HepG2 (cell line): ENCODE data around the gene GFER. TPM values are rescaled to one million over a fixed set of nuclear protein-coding genes. Genes with fewer than 3 reads are reported as not detected.

Experiments
- CEBPB ChIP-seq: IDR thresholded peaks from 2 replicates; pipeline ENCODE4 v1.6.1; 2011; ENCODE audit warnings: low read depth, low read length, improper control_type of control experiment, borderline replicate concordance
- FOXJ3 ChIP-seq: sonication (generic); formaldehyde crosslinking; IDR thresholded peaks from 2 replicates; pipeline ENCODE4 v1.4.0; 2020; ENCODE audit warnings: missing genetic modification reagents, mild to moderate bottlenecking, borderline replicate concordance
- GATAD1 ChIP-seq: IDR thresholded peaks from 2 replicates; pipeline ENCODE4 v1.6.1; 2016; ENCODE audit warnings: missing genetic modification reagents, missing compliant biosample characterization
- JARID2 ChIP-seq: sonication (generic); formaldehyde crosslinking; IDR thresholded peaks from 2 replicates; pipeline ENCODE4 v1.8.1; 2023; ENCODE audit warnings: missing genetic modification reagents, inconsistent platforms; ENCODE audit not compliant: insufficient replicate concordance
- MATR3 ChIP-seq: sonication (generic); formaldehyde crosslinking; IDR thresholded peaks from 2 replicates; pipeline ENCODE4 v1.4.0; 2020; ENCODE audit warnings: missing genetic modification reagents
- MIXL1 ChIP-seq: IDR thresholded peaks from 2 replicates; pipeline ENCODE4 v1.6.1; 2016
- MLLT10 ChIP-seq: sonication (generic); formaldehyde crosslinking; IDR thresholded peaks from 2 replicates; pipeline ENCODE4 v1.4.0; 2020; ENCODE audit warnings: missing genetic modification reagents
- NR3C1 ChIP-seq: sonication (generic); formaldehyde crosslinking; IDR thresholded peaks from 2 replicates; pipeline ENCODE4 v1.4.0; 2020; ENCODE audit warnings: missing genetic modification reagents
- RFXANK ChIP-seq: IDR thresholded peaks from 2 replicates; pipeline ENCODE4 v1.6.1; 2016
- ZNF451 ChIP-seq: sonication (generic); formaldehyde crosslinking; IDR thresholded peaks from 2 replicates; pipeline ENCODE4 v1.5.0; 2020; ENCODE audit warnings: mild to moderate bottlenecking, missing genetic modification reagents
- ZNF562 ChIP-seq: sonication (generic); formaldehyde crosslinking; IDR thresholded peaks from 2 replicates; pipeline ENCODE4 v1.8.0; 2022; ENCODE audit warnings: missing genetic modification reagents, borderline replicate concordance
- ZNF616 ChIP-seq: sonication (generic); formaldehyde crosslinking; IDR thresholded peaks from 2 replicates; pipeline ENCODE4 v1.5.0; 2020; ENCODE audit warnings: low read depth, mild to moderate bottlenecking, missing genetic modification reagents
- ZNF788 ChIP-seq: sonication (generic); formaldehyde crosslinking; IDR thresholded peaks from 2 replicates; pipeline ENCODE4 v1.5.0; 2020; ENCODE audit warnings: mild to moderate bottlenecking, missing genetic modification reagents, borderline replicate concordance
- ZNF816 ChIP-seq: sonication (generic); formaldehyde crosslinking; IDR thresholded peaks from 2 replicates; pipeline ENCODE4 v1.8.0; 2022; ENCODE audit warnings: missing genetic modification reagents, mild to moderate bottlenecking, borderline replicate concordance
- ZNF839 ChIP-seq: sonication (generic); formaldehyde crosslinking; IDR thresholded peaks from 2 replicates; pipeline ENCODE4 v1.4.0; 2020; ENCODE audit warnings: missing genetic modification reagents, mild to moderate bottlenecking, borderline replicate concordance
- polyA plus RNA-seq, 8 experiments: library from polyadenylated mRNA; depleted of rRNA in 3 of 8; stranded (reverse) in 7 of 8; unstranded in 1 of 8; fragments of >200 nt; fragmentation: Illumina TruSeq in 4 of 8; extraction: Trizol in 4 of 8; gene quantifications; 2 replicates each; pipeline versions ENCODE4 v1.2.1 to v1.2.3, GENCODE V29; 2011 to 2016; ENCODE audit warnings: low read depth in 4 of 8, missing spikeins in 1 of 8, mixed read lengths in 1 of 8; ENCODE audit not compliant: insufficient read depth in 1 of 8
- total RNA-seq, 5 experiments: library from RNA; depleted of rRNA; stranded (reverse); fragments of >200 nt; fragmentation: Illumina TruSeq; extraction: Trizol; gene quantifications; 2 replicates each; pipeline ENCODE4 v1.2.3, GENCODE V29; 2016; ENCODE audit warnings: low read depth in 1 of 5
- TF ChIP-seq, protein P1 (sequence below): sonication (generic); formaldehyde crosslinking; IDR thresholded peaks from 2 replicates; pipeline ENCODE4 v1.5.0; 2020; ENCODE audit warnings: missing genetic modification reagents, mild to moderate bottlenecking, borderline replicate concordance
- TF ChIP-seq, protein P2 (sequence below): sonication (generic); formaldehyde crosslinking; IDR thresholded peaks from 2 replicates; pipeline ENCODE4 v1.4.0; 2020; ENCODE audit warnings: mild to moderate bottlenecking, missing genetic modification reagents
- TF ChIP-seq, protein P3 (sequence below): sonication (generic); formaldehyde crosslinking; IDR thresholded peaks from 2 replicates; pipeline ENCODE4 v1.4.0; 2020; ENCODE audit warnings: missing genetic modification reagents, borderline replicate concordance
- TF ChIP-seq, protein P4 (sequence below): sonication (generic); formaldehyde crosslinking; IDR thresholded peaks from 2 replicates; pipeline ENCODE4 v1.4.0; 2020; ENCODE audit warnings: missing genetic modification reagents, low read depth, mild to moderate bottlenecking, borderline replicate concordance
- TF ChIP-seq, protein P5 (sequence below): IDR thresholded peaks from 2 replicates; pipeline ENCODE4 v1.4.0; 2020; ENCODE audit warnings: mild to moderate bottlenecking, missing genetic modification reagents
- TF ChIP-seq, protein P6 (sequence below): sonication (generic); formaldehyde crosslinking; IDR thresholded peaks from 2 replicates; pipeline ENCODE4 v1.4.0; 2020; ENCODE audit warnings: missing genetic modification reagents

GFER gene
- total and polyA plus RNA-seq, 2 of the 13 experiments (the other 11 are each of a cell fraction or from before 2014, with no cell fraction given): 28.6 to 71.7 TPM

DNA sequence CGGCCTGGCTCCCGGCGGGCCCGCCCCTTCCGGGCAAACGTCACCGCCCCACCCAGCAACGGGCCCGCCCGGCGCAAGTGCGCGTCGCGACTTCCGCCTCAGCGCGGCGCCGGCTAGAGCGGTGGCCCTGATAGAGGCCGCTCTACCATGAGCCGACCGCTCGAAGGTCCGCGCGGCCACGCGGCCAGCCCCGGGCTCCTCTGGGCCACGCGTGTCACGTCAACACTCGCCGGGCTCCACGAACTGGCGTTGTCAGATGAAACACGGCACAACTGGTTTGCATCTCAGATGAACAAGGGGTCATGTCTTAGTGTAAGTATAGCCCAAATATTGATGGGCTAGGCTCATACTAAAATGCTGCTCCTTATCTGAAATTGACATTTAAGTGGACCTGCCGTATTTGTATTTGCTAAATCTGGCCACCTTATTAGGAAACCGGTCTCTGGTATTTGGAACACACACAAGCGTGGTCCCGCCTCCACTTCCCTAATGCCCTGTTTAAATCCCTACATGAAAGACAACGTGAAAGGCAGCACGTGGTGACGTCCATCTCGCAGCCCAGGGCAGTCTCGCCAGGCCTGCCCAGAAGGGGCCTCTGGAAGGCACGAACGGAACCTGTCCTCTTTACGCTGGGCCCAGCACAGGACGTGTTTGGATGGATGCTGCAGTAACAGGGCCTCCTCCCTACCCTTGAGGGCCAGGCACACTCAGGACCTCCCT, 26.0 kb downstream of the GFER start, which contains the start of gene ZNF598 (continued):
- TF ChIP-seq CEBPB (no peak), ZNF788 (CRISPR knock-in tag) (no peak; the same call in 1 of the 2 replicates), JARID2 (CRISPR knock-in tag) (peak; percentile 20), ZNF616 (CRISPR knock-in tag) (peak; percentile 34; the same call in 1 of the 2 replicates), NR3C1 (CRISPR knock-in tag) (no peak), ZNF839 (CRISPR knock-in tag) (no peak), ZNF562 (CRISPR knock-in tag) (no peak), RFXANK (CRISPR knock-in tag) (no peak), MATR3 (CRISPR knock-in tag) (no peak), ZNF816 (CRISPR knock-in tag) (no peak), GATAD1 (CRISPR knock-in tag) (peak; percentile 89), MLLT10 (CRISPR knock-in tag) (no peak), FOXJ3 (CRISPR knock-in tag) (no peak), MIXL1 (CRISPR knock-in tag) (no peak; the same call in 1 of the 2 replicates), ZNF451 (CRISPR knock-in tag) (no peak)
- TF ChIP-seq, protein P1, sequence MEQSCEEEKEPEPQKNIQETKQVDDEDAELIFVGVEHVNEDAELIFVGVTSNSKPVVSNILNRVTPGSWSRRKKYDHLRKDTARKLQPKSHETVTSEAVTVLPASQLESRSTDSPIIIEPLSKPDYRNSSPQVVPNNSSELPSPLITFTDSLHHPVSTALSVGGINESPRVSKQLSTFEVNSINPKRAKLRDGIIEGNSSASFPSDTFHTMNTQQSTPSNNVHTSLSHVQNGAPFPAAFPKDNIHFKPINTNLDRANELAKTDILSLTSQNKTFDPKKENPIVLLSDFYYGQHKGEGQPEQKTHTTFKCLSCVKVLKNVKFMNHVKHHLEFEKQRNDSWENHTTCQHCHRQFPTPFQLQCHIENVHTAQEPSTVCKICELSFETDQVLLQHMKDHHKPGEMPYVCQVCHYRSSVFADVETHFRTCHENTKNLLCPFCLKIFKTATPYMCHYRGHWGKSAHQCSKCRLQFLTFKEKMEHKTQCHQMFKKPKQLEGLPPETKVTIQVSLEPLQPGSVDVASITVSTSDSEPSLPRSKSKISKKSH (CRISPR knock-in tag): peak; percentile 35; the same call in 1 of the 2 replicates
- TF ChIP-seq, protein P2, sequence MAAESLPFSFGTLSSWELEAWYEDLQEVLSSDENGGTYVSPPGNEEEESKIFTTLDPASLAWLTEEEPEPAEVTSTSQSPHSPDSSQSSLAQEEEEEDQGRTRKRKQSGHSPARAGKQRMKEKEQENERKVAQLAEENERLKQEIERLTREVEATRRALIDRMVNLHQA (CRISPR knock-in tag): no peak
- TF ChIP-seq, protein P3, sequence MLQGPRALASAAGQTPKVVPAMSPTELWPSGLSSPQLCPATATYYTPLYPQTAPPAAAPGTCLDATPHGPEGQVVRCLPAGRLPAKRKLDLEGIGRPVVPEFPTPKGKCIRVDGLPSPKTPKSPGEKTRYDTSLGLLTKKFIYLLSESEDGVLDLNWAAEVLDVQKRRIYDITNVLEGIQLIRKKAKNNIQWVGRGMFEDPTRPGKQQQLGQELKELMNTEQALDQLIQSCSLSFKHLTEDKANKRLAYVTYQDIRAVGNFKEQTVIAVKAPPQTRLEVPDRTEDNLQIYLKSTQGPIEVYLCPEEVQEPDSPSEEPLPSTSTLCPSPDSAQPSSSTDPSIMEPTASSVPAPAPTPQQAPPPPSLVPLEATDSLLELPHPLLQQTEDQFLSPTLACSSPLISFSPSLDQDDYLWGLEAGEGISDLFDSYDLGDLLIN: no peak
- TF ChIP-seq, protein P4, sequence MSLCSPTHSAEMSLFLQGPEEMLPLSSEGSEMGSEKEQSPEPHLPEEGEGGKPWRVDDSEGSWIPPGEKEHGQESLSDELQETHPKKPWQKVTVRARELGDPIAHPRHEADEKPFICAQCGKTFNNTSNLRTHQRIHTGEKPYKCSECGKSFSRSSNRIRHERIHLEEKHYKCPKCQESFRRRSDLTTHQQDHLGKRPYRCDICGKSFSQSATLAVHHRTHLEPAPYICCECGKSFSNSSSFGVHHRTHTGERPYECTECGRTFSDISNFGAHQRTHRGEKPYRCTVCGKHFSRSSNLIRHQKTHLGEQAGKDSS (CRISPR knock-in tag): no peak
- TF ChIP-seq, protein P5, sequence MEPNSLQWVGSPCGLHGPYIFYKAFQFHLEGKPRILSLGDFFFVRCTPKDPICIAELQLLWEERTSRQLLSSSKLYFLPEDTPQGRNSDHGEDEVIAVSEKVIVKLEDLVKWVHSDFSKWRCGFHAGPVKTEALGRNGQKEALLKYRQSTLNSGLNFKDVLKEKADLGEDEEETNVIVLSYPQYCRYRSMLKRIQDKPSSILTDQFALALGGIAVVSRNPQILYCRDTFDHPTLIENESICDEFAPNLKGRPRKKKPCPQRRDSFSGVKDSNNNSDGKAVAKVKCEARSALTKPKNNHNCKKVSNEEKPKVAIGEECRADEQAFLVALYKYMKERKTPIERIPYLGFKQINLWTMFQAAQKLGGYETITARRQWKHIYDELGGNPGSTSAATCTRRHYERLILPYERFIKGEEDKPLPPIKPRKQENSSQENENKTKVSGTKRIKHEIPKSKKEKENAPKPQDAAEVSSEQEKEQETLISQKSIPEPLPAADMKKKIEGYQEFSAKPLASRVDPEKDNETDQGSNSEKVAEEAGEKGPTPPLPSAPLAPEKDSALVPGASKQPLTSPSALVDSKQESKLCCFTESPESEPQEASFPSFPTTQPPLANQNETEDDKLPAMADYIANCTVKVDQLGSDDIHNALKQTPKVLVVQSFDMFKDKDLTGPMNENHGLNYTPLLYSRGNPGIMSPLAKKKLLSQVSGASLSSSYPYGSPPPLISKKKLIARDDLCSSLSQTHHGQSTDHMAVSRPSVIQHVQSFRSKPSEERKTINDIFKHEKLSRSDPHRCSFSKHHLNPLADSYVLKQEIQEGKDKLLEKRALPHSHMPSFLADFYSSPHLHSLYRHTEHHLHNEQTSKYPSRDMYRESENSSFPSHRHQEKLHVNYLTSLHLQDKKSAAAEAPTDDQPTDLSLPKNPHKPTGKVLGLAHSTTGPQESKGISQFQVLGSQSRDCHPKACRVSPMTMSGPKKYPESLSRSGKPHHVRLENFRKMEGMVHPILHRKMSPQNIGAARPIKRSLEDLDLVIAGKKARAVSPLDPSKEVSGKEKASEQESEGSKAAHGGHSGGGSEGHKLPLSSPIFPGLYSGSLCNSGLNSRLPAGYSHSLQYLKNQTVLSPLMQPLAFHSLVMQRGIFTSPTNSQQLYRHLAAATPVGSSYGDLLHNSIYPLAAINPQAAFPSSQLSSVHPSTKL: peak; percentile 37; the same call in 1 of the 2 replicates
- TF ChIP-seq, protein P6, sequence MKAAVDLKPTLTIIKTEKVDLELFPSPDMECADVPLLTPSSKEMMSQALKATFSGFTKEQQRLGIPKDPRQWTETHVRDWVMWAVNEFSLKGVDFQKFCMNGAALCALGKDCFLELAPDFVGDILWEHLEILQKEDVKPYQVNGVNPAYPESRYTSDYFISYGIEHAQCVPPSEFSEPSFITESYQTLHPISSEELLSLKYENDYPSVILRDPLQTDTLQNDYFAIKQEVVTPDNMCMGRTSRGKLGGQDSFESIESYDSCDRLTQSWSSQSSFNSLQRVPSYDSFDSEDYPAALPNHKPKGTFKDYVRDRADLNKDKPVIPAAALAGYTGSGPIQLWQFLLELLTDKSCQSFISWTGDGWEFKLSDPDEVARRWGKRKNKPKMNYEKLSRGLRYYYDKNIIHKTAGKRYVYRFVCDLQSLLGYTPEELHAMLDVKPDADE (CRISPR knock-in tag): no peak
